Ecto neural progenitor cell (in vitro differentiated cells): ENCODE data around the gene ZNF579.

Experiments
- DNase-seq: peaks from one replicate; pipeline ENCODE4 v3.0.0-alpha.2; 2018; ENCODE audit warnings: low spot score

ZNF579 gene

GRCh38 chr19:55611983-55612645 lies 31.5 kb upstream of the ZNF579 start:
- no peak for DNase-seq

GRCh38 chr19:55611300-55611982 lies 30.8 kb upstream of the ZNF579 start:
- DNase-seq = no peak

DNA sequence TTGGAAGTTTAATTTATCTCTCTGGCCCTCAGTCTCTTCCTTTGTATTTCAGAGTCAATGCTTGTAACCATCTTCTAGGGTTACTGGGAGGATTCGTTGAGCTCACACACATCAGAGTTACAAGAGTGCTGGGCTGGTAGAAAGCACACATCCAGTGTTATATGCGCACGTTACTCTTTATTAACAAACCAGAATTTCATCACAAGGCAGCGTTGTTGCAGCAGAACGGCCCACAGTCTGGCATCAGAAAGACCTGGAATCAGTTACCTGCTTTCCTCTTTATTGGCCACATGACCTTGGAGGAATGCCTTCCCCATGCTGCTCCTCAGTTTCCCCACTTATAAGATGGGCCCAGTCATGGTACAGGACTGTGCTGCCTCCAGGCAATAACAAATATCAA lies 28.7 kb upstream of the ZNF579 start:
- no peak for DNase-seq

GRCh38 chr19:55606817-55607216 lies 26.2 kb upstream of the ZNF579 start:
- no peak for DNase-seq

DNA sequence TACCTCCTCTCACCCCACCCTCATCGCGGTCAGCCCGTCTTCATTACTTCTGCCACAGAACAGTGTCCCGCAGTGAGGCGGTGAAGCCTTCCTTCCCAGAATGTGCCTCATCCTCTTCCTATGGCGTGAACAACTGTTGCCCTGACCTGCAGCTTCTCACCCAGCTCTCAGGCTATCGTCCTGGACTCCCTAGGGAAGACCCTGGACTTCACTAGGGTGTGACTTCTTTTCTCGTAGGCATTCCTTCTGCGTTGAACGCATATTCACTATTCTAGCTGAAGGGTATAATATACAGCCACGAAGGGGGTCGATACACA lies 25.8 kb upstream of the ZNF579 start:
- DNase-seq = no peak

GRCh38 chr19:55605637-55606470 lies 25.2 kb upstream of the ZNF579 start, which contains the start of gene ZNF865:
Gene ZNF865, plus strand, starts transcription at chr19:55605647. Its CDS starts 7,972 bp downstream, at chr19:55613619.
- peak; percentile 84 for DNase-seq

- peak; percentile 99 for DNase-seq
Measured at GRCh38 chr19:55605207-55605636, 24.6 kb upstream of the ZNF579 start.

DNA sequence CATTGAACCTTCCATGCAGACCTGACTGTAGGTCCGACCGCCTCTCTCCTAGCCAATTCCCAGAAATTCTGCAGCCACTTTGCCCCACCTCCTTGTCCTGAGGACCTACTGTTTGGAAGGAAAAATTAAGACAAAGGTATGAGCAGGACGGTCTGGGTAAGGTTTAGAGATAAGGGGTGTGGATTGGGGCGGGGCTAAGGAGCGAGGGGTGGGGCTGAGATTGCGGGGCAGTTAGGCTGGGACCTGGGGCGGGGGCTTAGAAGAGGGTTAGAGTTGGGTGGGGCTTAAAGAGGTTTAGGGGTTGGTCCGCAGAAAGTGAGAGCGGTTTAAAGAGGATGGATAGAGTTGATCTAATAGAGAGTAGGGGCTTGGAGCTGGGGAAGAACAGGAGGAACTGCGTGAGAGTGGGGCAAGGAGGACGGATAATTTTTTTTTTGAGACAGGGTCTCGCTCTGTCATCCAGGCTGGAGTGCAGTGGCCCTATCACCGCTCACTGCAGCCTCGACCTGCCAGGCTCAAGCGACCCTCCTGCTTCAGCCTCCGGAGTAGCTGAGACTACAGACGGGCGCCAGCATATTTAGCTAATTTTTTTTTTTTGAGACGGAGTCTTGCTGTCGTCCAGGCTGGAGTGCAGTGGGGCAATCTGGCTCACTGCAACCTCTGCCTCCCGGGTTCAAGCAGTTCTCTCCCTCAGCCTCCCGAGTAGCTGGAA lies 23.1 kb upstream of the ZNF579 start:
- DNase-seq = no peak

- DNase-seq = no peak
Measured at GRCh38 chr19:55603115-55603514, 22.5 kb upstream of the ZNF579 start.

GRCh38 chr19:55602104-55603001 lies 21.7 kb upstream of the ZNF579 start:
- no peak for DNase-seq

- no peak for DNase-seq
Measured at GRCh38 chr19:55601084-55601483, 20.4 kb upstream of the ZNF579 start.

DNA sequence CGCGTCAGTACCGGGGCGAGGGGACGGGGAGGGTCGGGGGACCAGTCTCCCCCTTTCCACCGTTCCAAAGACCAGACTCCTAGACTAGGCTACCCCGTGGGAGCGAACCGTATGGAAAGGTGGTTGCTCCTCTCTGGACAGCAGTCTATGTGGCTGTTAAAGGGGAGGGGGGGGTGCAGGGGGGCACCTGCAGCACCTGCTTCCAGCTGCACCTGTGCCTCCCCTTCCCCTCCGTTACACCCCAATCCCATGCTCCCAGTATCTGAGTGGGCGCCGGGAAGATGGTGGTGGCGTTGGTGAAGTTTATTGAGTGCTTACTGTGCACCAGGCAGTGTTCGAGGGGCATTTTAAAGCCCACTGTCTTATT lies 20.0 kb upstream of the ZNF579 start:
- DNase-seq = no peak

- DNase-seq = peak; percentile 93
Measured at GRCh38 chr19:55599842-55600661, 19.4 kb upstream of the ZNF579 start, which contains the start of gene ZNF524. Gene ZNF524, plus strand, starts transcription at chr19:55600288. Its CDS starts 1,825 bp downstream, at chr19:55602113.

DNA sequence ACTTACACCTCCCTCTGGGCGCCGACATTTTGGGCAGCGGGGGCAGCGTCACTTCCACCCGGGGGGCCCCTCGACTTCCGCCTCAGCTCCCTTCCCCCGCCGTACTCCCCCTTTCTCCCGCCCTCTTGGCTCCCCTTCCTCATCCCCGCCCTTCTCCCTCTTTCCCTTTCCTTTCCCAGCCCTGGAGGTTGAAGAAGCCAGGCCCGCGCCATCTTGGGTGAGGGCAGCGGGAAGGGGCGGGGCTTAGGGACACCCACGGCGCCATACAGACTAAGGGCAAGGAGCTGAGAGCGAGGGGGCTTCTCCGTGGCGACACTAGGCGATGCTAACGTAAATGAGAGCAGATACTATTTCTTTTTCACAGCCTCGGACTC lies 18.8 kb upstream of the ZNF579 start, which contains the start of gene FIZ1:
TSS of gene FIZ1 (minus strand) at position 50 of the 374 bp plus-strand sequence. CDS start 1,652 bp downstream, outside the sequence.
- peak; percentile 98 for DNase-seq

DNA sequence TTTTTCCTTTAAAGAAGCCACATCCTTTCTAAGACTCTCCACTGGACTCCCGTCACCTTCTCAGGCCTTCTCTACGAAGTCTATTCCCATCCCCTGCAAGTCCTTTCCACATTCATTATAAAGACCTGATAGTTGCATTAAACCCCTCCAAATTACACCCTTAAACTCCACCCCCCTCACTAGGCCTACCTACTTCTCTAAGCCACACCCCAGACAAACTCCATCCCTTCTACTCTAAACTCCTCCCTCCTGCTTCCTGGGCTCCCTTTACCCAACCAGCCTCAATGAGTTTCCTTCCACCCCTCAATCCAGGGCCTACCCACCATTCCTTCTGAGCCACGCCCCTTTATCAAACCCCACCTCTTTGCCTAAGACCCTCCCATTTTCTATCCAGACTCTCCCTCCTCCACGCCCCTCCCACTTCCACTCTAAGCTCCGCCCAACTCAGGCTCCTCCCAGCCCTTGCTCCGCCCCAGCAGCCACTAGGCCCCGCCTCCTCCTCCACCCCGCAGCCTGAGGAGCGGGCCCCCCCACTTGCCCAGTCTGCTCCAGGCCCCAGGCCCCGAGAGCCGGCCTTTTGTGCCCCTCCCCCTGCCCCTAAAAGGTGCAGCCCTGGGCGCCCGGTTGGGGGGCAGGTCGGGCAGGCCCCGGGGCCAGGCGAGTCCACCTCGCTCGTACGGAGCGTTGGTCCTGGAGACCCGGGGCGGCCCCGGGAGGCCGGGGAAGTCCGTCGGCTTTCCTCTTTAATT lies 18.2 kb upstream of the ZNF579 start:
- DNase-seq = peak; percentile 98

- DNase-seq = no peak
Measured at GRCh38 chr19:55598034-55598433, 17.4 kb upstream of the ZNF579 start.

- no peak for DNase-seq
Measured at GRCh38 chr19:55597501-55597921, 16.9 kb upstream of the ZNF579 start.

DNA sequence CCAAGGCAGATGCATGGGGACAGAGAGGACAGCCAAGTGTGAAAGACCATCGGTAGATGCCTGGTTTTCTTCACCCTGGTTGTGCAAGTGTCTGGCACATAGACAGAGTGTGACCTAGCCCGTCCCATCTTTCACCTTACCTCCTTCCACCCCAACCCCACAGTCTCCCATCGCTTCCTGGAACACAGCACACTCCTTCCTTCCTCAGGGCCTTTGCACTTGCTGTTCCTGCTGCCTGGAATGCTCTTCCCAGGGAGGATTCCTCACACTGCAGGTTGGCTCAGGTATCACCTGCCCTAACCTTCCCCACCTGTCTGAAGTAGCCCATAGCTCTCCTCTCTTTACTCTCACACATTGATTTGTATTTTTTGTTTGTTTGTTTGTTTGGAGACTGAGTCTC lies 15.7 kb upstream of the ZNF579 start:
- DNase-seq = no peak

DNA sequence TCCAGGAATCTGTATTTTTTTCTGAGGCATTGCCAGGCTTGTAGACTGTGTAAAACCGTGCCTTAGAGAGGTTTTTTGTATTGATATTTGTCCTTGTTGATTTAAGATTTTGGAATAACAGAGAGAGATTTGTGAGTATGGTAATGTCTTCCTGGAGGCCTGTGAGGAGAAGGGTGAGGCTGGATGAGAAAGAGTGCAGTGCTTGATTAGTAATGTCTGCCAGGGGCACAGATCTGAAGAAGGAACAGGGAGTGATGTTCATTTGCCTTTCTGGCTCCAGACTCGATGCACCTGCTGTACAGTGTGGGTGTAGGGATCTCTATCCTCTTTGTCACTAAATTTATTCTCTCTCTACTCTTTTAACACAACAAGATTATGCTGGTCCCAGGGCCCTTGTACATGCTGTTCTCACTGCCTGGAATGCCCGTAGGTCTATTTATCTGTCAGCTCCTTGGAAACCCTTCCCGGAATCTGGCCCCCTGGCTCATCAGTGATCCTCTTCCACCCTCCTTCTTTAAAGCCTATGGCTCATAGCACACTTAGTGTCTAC lies 14.4 kb upstream of the ZNF579 start:
- DNase-seq = no peak
